Measurements from ENCODE around the gene PPP1R1A.

PPP1R1A gene

DNA sequence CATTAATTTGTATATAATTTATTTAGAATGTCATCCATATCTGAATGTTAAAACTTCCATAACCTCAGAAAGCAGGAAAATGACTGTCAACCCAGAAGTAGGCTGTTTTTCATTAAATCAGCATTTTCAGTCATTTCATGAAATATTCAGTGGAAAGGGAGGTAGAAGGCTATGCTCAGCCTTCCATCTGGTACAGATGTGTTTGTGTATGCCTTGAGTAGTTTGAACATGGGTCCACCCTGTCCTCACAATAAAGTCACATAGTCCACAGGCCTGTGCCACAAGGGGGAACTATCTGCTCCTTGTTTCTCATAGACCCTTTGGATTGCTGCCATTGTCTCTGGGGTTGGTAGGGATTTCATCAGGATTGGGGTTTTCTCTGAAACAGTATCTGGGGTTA, 37.1 kb upstream of the PPP1R1A start:
- H3K4me1 ChIP-seq (ENCODE audit: low read length) = no peaks in the 10 kb centered on the region
- no peak overlapping the region for H2AFZ ChIP-seq (ENCODE audit: low read depth, low read length)
- H3K36me3 ChIP-seq (replicated peaks; ENCODE audit: low read depth, low read length) = no peaks in the 10 kb centered on the region
- no peak overlapping the region for H3K9ac ChIP-seq (ENCODE audit: low read length)
- TF ChIP-seq EZH2phosphoT487 (IDR thresholded peaks at IDR 0.05; ENCODE audit: low read depth) = no peak
- TF ChIP-seq, protein P1, sequence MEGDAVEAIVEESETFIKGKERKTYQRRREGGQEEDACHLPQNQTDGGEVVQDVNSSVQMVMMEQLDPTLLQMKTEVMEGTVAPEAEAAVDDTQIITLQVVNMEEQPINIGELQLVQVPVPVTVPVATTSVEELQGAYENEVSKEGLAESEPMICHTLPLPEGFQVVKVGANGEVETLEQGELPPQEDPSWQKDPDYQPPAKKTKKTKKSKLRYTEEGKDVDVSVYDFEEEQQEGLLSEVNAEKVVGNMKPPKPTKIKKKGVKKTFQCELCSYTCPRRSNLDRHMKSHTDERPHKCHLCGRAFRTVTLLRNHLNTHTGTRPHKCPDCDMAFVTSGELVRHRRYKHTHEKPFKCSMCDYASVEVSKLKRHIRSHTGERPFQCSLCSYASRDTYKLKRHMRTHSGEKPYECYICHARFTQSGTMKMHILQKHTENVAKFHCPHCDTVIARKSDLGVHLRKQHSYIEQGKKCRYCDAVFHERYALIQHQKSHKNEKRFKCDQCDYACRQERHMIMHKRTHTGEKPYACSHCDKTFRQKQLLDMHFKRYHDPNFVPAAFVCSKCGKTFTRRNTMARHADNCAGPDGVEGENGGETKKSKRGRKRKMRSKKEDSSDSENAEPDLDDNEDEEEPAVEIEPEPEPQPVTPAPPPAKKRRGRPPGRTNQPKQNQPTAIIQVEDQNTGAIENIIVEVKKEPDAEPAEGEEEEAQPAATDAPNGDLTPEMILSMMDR (IDR thresholded peaks at IDR 0.05; ENCODE audit: low read depth, low read length) = no peak
- no peaks in the 10 kb centered on the region for H4K20me1 ChIP-seq (ENCODE audit: insufficient read depth, low read length)
- H3K4me3 ChIP-seq (ENCODE audit: low read length) = no peak overlapping the region
- peaks cover 13% of the 10 kb centered on the region; the same call in 1 of the 2 replicates for H3K9me3 ChIP-seq (ENCODE audit: insufficient read depth, low read length)
- no peak overlapping the region for H3K4me2 ChIP-seq (ENCODE audit: low read length)
- no peaks in the 10 kb centered on the region for H3K79me2 ChIP-seq (ENCODE audit: low read length)
- H3K27me3 ChIP-seq (ENCODE audit: low read depth, low read length) = peaks cover 18% of the 10 kb centered on the region
- H3K27ac ChIP-seq (ENCODE audit: low read length) = no peak overlapping the region

DNA sequence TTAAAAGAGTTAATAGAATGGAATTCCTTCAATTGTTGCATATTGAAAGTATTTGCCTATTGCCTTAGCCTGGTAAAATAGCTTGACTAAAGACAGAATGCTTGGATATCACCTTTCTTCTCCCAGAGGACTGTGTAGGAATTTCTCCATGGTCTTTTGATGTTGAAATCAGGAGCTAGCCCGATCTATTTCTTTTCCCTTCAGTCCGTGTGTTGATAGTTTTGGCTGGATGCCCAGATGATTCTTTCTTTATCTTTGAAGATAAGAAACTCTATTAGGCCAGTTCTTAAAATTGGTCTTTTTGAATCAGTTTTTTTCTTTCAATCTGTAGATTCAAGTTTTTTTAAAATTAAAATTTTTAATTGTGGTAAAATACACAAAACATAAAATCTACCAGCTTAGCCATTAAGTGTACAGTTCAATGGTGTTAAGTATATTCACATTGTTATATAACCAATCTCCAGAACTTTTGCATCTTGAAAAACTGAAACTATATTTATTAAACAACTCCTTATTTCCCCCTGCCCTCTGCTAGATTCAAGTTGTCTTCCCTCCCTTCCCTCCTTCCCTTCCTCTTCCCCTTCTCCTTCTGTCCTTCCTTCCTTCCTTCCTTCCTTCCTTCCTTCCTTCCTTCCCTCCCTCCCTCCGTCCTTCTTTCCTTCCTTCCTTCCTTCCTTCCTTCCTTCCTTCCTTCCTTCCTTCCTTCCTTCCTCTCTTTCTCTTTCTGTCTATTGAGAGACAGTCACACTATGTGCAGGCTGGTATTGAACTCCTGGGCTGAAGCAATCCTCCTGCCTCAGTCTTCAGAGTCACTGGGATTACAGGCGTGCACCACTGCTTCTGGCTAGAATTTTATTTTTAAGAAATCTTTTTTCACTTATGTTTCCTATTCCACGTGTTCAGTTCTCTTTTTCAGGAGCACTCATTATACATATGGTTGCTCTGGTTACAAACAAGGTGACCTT, 36.1 kb upstream of the PPP1R1A start:
- no peak for TF ChIP-seq EZH2phosphoT487 (IDR thresholded peaks at IDR 0.05; ENCODE audit: low read depth)
- TF ChIP-seq, protein P1 (IDR thresholded peaks at IDR 0.05; ENCODE audit: low read depth, low read length) = no peak
- no peak overlapping the region for H3K27ac ChIP-seq (ENCODE audit: low read length)
- peaks cover 18% of the 10 kb centered on the region for H3K27me3 ChIP-seq (ENCODE audit: low read depth, low read length)
- H2AFZ ChIP-seq (ENCODE audit: low read depth, low read length) = no peak overlapping the region
- H4K20me1 ChIP-seq (ENCODE audit: insufficient read depth, low read length) = no peaks in the 10 kb centered on the region
- H3K9ac ChIP-seq (ENCODE audit: low read length) = no peak overlapping the region
- H3K9me3 ChIP-seq (ENCODE audit: insufficient read depth, low read length) = peaks cover 13% of the 10 kb centered on the region; the same call in 1 of the 2 replicates
- H3K36me3 ChIP-seq (replicated peaks; ENCODE audit: low read depth, low read length) = no peaks in the 10 kb centered on the region
- H3K79me2 ChIP-seq (ENCODE audit: low read length) = no peaks in the 10 kb centered on the region
- H3K4me2 ChIP-seq (ENCODE audit: low read length) = no peak overlapping the region
- no peaks in the 10 kb centered on the region for H3K4me1 ChIP-seq (ENCODE audit: low read length)
- no peak overlapping the region for H3K4me3 ChIP-seq (ENCODE audit: low read length)

DNA sequence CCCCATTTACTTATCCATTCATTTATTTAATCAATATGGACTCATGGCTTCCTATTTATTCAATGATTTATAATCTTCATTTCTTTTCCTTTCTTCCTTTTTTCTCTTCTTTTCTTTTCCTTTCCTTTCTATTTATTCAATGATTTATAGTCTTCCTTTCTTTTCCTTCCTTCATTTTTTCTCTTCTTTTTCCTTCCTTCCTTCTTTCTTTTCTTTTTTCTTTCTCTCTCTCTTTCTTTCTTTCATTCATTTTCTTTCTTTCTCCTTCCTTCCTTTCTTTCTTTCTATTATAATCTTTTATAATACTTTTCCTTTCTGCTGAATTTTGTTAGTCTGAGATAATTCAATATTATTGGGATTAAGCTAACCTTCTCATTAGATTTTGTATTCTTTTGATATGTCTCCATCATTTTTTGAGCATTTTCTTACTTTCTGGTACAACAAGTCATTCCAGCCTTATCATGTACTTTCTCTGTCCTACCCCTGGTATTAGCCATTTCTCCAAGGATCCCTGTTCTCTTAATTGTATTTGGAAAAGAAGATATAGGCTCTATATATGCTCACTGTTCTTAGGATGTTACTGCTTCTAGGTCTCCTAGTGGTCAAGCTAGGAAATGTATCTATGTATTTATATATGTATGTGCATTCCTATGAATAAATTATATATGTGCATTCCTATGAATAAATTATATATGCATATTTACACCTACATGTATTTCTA, 34.2 kb upstream of the PPP1R1A start:
- H3K9me3 ChIP-seq (ENCODE audit: insufficient read depth, low read length) = peaks cover 4% of the 10 kb centered on the region; the same call in 1 of the 2 replicates
- H3K79me2 ChIP-seq (ENCODE audit: low read length) = no peaks in the 10 kb centered on the region
- H3K27me3 ChIP-seq (ENCODE audit: low read depth, low read length) = peaks cover 35% of the 10 kb centered on the region
- TF ChIP-seq, protein P1 (IDR thresholded peaks at IDR 0.05; ENCODE audit: low read depth, low read length) = peak; percentile 35
- no peak for TF ChIP-seq EZH2phosphoT487 (IDR thresholded peaks at IDR 0.05; ENCODE audit: low read depth)
- H3K9ac ChIP-seq (ENCODE audit: low read length) = no peak overlapping the region
- H3K4me3 ChIP-seq (ENCODE audit: low read length) = no peak overlapping the region
- no peak overlapping the region for H2AFZ ChIP-seq (ENCODE audit: low read depth, low read length)
- H4K20me1 ChIP-seq (ENCODE audit: insufficient read depth, low read length) = no peaks in the 10 kb centered on the region
- no peak overlapping the region for H3K27ac ChIP-seq (ENCODE audit: low read length)
- no peak overlapping the region for H3K4me2 ChIP-seq (ENCODE audit: low read length)
- H3K4me1 ChIP-seq (ENCODE audit: low read length) = no peaks in the 10 kb centered on the region
- H3K36me3 ChIP-seq (replicated peaks; ENCODE audit: low read depth, low read length) = no peaks in the 10 kb centered on the region
